ENCODE data around the gene ABCD3. TPM values are rescaled to one million over a fixed set of nuclear protein-coding genes. Genes with fewer than 3 reads are reported as not detected.
A peak's percentile ranks its signal among the peaks of the same experiment; 100 is the strongest.

Gene ABCD3
- total and polyA plus RNA-seq, 2 of the 13 experiments (the other 11 are each of a cell fraction or from before 2014, with no cell fraction given): 27.5 to 166 TPM

GRCh38 chr1:94541246-94542087 is 123.3 kb downstream of the ABCD3 start, which contains the start of gene F3 (continued):
- TF ChIP-seq PHF21A (CRISPR knock-in tag; IDR thresholded peaks at IDR 0.05) (peak; percentile 39; the same call in 1 of the 2 replicates), ZNF672 (CRISPR knock-in tag; IDR thresholded peaks at IDR 0.05) (no peak), ATM (IDR thresholded peaks at IDR 0.05; ENCODE audit: borderline replicate concordance) (no peak), TBL1XR1 (IDR thresholded peaks at IDR 0.05; ENCODE audit: borderline replicate concordance, low read length, partially characterized antibody) (no peak), HMGA1 (CRISPR knock-in tag; conservative IDR thresholded peaks at IDR 0.05) (no peak), ZNF775 (CRISPR knock-in tag; IDR thresholded peaks at IDR 0.05; ENCODE audit: borderline replicate concordance) (no peak), PAF1 (CRISPR knock-in tag; IDR thresholded peaks at IDR 0.05) (no peak), PCBP2 (optimal IDR thresholded peaks at IDR 0.05; ENCODE audit: low read depth, low read length, poor library complexity, severe bottlenecking) (no peak), ATRX (CRISPR knock-in tag; IDR thresholded peaks at IDR 0.05; ENCODE audit: borderline replicate concordance) (no peak), GABPA (IDR thresholded peaks at IDR 0.05; ENCODE audit: low read depth, low read length) (no peak), GABPA (CRISPR knock-in tag; IDR thresholded peaks at IDR 0.05; ENCODE audit: low read depth) (no peak), ZSCAN29 (CRISPR knock-in tag; conservative IDR thresholded peaks at IDR 0.05) (peak; percentile 55; the same call in 1 of the 2 replicates), NFYC (CRISPR knock-in tag; IDR thresholded peaks at IDR 0.05) (no peak), CREM (IDR thresholded peaks at IDR 0.05) (no peak), CREM (CRISPR knock-in tag; IDR thresholded peaks at IDR 0.05) (no peak), ZNF432 (CRISPR knock-in tag; IDR thresholded peaks at IDR 0.05; ENCODE audit: borderline replicate concordance) (no peak), ZFP37 (CRISPR knock-in tag; IDR thresholded peaks at IDR 0.05; ENCODE audit: borderline replicate concordance) (no peak), CEBPG (CRISPR knock-in tag; IDR thresholded peaks at IDR 0.05) (0 out of 2 replicates have a peak, but pooled peaks have one; percentile 40), STAT5B (CRISPR knock-in tag; IDR thresholded peaks at IDR 0.05) (no peak), MIER3 (CRISPR knock-in tag; IDR thresholded peaks at IDR 0.05; ENCODE audit: borderline replicate concordance) (no peak), SKI (IDR thresholded peaks at IDR 0.05; ENCODE audit: partially characterized antibody) (no peak), ZNF615 (CRISPR knock-in tag; IDR thresholded peaks at IDR 0.05; ENCODE audit: borderline replicate concordance) (no peak), ZMYM3 (CRISPR knock-in tag; IDR thresholded peaks at IDR 0.05) (peak; percentile 10; the same call in 1 of the 2 replicates), MEIS1 (CRISPR knock-in tag; IDR thresholded peaks at IDR 0.05; ENCODE audit: borderline replicate concordance) (no peak), HDAC1 (CRISPR knock-in tag; IDR thresholded peaks at IDR 0.05) (peak; percentile 57), CTCF (CRISPR knock-in tag; IDR thresholded peaks at IDR 0.05) (peak; percentile 37), ZNF235 (CRISPR knock-in tag; IDR thresholded peaks at IDR 0.05; ENCODE audit: borderline replicate concordance) (no peak)
- TF ChIP-seq, protein P1, sequence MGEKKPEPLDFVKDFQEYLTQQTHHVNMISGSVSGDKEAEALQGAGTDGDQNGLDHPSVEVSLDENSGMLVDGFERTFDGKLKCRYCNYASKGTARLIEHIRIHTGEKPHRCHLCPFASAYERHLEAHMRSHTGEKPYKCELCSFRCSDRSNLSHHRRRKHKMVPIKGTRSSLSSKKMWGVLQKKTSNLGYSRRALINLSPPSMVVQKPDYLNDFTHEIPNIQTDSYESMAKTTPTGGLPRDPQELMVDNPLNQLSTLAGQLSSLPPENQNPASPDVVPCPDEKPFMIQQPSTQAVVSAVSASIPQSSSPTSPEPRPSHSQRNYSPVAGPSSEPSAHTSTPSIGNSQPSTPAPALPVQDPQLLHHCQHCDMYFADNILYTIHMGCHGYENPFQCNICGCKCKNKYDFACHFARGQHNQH (CRISPR knock-in tag; IDR thresholded peaks at IDR 0.05): no peak; the same call in 1 of the 2 replicates
- TF ChIP-seq, protein P2, sequence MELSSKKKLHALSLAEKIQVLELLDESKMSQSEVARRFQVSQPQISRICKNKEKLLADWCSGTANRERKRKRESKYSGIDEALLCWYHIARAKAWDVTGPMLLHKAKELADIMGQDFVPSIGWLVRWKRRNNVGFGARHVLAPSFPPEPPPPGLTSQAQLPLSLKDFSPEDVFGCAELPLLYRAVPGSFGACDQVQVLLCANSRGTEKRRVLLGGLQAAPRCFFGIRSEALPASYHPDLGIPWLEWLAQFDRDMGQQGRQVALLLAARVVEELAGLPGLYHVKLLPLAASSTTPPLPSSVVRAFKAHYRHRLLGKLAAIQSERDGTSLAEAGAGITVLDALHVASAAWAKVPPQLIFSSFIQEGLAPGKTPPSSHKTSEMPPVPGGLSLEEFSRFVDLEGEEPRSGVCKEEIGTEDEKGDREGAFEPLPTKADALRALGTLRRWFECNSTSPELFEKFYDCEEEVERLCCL (CRISPR knock-in tag; IDR thresholded peaks at IDR 0.05; ENCODE audit: borderline replicate concordance): no peak

Data from HepG2 (cell line).